Hypothalamus (tissue), 51 donors: ENCODE results near the gene SKA2.
"Not testable (repeated sequence)": the region's sequence is repeated elsewhere in the genome, so short reads cannot be mapped to it uniquely, and the experiment has no call there.

ENCODE experiments used
- DNase-seq, 51 donors: peaks; one replicate each; lab custom pipeline; 2025; lab: John Stamatoyannopoulos, UW

The SKA2 gene

GRCh38 chr17:59154292-59154720, 680 bp downstream of the SKA2 start:
- peak in 27 of 51 donors; percentile 5 to 84 (median 50) for DNase-seq

DNA sequence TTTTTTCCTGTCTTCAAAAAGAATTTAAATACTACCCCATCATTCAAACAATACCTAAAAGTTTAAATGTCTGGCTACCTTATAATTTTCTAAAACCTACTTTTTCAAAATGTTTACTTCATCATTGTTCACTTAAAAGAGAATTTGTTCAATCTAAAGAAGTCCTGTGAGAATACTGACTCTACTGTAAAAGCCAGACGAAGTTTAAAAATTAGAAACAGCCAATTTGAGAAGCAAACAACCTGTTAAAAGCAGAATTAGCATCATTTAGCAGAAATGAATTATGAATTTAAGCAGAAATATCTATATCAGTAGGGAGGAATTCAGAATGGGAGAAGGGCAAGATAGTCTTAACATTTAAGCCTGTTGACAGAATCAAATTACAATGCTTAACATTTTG, 2.1 kb downstream of the SKA2 start:
- no peak for DNase-seq

DNA sequence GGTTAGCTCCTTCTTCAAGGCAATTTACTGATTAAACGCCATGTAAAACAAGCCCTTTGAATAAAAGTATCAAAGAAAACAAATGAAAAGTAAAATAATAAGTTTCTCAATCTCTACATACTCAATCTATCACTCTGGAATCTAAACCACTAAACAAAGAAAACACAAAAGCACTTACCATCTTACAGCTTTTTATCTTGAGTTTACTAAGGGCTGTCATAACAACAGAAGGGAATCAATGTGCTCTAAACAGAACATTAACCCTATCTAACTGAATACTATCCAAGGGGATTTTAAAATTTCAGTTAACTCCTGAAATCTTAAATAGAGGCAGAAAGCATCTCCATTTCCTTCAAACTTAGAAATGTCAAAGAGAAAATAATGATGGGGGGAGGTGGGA, 3.4 kb downstream of the SKA2 start:
- no peak for DNase-seq

DNA sequence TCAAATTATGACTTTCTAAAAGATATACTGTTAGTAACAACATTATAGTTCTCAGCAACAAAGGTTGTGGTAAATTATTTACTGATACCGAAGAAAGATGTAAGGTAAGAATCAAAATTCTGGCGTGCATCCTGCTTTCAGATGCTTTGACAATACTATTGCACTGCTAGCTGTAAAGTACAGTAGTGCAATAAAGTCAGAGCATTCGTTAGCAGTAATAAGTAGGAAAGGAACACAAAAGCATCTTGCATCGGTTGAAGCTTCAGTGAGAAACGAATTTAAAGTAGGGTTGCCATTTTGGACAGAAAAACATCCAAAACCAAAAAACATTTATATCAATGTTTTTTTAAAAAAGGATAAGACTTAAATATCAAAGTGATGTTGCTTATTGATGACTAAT, 4.0 kb downstream of the SKA2 start:
- no peak for DNase-seq

DNA sequence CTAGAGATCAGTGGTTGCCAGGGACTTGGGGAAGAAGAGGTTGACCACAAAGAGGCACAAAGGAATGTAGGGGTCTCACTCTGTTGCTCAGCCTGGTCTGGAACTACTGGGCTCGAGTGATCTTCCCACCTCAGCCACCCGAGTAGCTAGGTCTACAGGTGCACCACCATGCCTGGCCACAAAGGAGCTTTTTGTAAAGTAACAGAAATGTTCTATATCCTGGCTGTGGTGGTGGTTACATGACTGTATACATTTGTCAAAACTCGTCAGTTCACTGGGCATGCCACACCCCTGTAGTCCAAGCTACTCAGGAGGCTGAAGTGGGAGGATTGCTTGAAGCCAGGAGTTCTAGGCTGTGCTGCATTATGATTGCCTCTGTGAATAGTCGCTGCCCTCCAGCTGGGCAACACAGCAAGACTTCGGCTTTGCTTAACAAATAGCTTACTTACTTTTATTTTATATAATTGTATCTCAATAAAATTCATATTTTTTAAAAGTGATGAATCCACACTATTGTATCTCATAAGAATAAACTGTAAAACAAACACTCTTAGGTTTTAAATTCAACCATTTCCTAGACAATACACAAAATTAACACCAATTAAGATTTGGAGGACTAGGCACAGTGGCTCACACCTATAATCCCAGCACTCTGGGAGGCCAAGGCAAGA, 5.0 kb downstream of the SKA2 start:
- DNase-seq = no peak

- DNase-seq = no peak
These were observed 5.9 kb downstream of the SKA2 start for GRCh38 chr17:59149051-59149450.

DNA sequence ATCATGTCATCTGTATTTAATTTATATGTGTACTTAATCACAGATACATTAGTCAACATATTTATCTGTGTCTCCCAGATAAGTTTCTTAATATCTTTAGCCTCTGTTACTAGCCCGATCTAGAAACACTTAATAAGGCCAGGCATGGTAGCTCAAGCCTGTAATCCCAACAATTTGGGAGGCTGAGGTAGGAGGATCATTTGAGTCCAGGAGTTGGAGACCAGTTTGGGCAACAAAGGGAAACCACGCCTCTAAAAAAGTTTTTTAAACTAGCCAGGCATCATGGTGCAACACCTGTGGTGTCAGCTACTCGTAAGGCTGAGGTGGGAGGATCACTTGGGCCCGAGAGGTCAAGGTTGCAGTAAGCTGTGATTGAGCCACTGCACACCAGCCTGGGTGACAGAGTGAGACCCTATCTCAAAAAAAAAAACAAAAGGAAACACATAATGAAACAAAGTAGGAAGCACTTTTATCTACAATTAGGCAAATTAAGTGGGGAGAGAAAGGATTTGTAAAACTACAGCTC, 9.4 kb downstream of the SKA2 start:
- DNase-seq = no peak

DNA sequence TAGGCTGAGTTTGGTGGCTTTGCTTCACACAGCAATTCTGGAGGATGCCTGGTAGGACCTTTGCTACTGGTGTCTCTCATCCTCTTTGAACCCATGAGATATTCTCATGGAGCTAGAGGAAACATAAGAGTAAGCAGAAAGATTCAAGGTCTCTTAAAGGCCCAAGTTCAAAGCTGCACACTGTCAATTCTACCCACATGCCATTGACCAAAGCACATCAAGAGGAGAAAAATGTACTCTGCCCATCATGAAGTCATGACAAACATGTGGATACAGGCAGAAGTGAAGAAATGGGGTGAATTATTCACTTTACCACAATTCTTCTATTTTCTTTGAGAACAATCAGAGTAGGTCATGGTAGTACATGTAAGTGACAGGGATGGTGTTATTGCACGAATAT, 13.1 kb downstream of the SKA2 start:
- no peak for DNase-seq

DNA sequence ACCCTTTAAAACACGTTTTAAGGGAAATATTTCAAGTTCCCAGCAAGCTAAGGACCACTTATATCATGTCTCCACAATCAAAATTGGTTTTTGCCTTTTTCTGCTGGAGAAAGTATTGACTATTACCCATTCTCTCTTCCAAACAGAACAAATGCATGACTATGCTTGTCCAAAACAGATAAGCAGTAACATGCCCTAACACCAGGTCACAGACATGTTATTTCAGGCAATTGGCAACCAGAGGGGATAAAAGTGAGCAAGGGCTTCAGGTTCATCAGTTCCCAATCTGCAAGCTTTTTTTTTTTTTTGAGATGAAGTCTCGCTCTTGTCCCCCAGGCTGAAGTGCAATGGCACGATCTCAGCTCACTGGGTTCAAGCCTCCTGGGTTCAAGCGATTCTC, 15.0 kb downstream of the SKA2 start:
- DNase-seq = no peak

DNA sequence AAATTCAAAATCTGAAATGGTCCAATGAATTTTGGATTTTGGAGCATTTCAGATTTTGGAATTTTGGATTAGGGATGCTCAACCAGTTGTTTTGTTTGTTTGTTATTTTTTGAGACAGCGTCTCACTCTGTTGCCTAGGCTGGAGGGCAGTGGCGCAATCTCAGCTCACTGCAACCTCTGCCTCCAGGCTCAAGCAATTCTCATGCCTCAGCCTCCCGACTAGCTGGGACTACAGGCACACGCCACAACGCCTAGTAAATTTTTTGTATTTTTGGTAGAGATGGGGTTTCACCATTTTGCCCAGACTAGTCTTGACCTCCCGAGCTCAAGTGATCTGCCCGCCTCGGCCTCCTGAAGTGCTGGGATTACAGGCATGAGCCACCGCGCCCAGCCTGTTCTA, 16.6 kb downstream of the SKA2 start:
- not testable (repeated sequence) for DNase-seq

DNA sequence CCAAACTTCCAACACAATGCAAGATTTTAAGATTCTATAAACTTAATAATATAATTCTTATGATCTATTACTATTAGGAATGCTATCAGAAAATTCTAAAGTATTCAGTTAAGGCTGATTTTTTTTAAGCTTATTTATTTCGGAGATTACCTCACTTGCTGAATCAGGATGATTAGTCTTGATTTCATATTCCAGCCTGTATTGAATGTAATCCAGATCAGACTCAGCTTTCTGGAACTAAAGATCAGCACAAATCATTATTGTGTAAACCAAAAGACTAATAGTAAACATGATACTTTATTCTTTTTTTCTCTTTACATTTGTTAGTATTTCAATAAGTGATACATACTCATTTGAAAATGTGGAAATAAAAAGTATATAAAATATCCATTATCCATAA, 23.9 kb downstream of the SKA2 start:
- no peak for DNase-seq

DNA sequence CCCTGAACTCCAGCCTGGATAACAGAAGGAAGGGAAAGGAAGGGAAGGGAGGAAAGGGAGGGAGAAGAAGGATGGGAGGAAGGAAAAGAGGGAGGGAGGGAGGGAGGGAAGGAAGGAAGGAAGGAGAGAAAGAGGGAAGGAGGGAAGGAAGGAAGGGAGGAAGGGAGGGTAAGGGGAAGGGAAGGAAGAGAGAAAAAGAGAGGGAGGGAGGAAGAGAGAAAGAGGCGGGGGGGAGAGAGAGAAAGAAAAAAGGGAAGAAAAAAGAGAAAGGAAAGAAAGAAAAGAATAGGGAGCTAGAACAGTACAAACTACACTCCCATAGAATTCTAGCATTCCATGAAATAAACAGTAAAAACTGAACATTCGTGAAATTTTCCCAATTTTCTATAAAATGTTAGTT, 25.2 kb downstream of the SKA2 start:
- no peak for DNase-seq

GRCh38 chr17:59126809-59127417, 28.1 kb downstream of the SKA2 start:
- no peak for DNase-seq

GRCh38 chr17:59124665-59125064, 30.3 kb downstream of the SKA2 start:
- DNase-seq = no peak

- DNase-seq = no peak
These were observed 33.0 kb downstream of the SKA2 start for GRCh38 chr17:59121901-59122480.

- no peak for DNase-seq
These were observed 39.5 kb downstream of the SKA2 start for GRCh38 chr17:59115474-59115873.

DNA sequence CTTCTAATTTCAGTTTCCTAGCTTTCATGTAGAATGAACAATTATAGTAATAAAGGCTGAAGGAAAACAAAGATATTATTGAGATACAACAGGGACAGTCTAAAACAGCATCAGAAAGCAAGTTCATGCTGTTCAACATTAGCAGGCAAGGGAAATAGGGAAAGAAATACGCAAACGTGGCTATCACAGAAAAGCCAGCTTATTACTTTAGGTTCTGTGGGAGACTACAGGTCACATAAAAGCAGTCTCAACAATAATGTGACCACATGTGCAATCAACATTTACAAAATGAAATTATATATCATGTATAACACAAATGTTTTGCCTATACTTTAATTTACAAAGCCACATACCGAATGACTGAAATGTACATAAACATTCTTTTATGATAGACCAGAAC, 43.4 kb downstream of the SKA2 start:
- no peak for DNase-seq

DNA sequence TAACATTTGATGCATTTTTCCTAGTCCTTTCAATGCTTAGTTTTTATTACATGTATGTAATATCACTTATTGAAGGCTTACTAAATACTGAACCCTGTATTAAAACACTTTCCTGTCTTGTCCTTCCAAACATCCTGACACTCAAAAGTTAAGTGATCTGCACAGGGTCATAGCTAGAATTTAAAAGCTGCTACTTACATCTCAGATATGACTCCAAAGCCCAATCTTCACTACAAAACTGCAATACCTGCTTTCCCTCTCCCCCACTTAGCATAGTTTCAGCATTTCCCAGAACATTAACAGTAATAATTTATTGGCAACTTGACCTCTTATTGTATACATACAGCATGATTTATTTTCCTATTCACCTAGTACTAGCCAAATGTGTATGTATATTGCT, 44.0 kb downstream of the SKA2 start:
- no peak for DNase-seq

DNA sequence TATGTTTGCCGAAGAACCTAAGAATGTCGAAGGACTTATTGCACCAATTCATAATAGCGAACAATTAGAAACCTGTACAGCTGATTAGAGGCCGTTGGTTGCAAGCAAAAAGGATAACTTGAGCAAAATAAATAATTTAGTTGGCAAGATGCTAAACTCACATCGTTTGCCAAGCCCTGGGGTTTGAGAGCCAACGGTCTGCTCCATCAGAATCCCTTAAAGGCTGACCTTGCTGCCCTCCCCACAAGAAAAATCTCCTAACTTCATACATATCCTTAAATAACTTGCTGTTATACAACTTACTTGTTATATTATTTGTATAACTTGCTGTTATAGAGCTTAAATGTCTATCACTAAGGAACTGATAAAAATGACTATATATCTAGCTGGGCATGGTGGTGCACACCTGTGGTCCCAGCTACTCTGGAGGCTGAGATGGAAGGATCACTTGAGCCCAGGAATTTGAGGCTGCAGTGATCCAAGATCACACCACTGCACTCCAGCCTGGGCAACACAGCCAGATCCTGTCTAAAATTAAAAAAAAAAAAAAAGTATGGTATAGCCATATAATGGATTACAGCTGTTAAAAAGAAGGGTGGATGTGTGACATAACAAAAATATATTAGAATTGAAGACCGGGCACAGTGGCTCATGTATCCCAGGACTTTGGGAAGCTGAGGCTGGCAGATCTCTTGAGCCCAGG, 46.4 kb downstream of the SKA2 start:
- DNase-seq = no peak

DNA sequence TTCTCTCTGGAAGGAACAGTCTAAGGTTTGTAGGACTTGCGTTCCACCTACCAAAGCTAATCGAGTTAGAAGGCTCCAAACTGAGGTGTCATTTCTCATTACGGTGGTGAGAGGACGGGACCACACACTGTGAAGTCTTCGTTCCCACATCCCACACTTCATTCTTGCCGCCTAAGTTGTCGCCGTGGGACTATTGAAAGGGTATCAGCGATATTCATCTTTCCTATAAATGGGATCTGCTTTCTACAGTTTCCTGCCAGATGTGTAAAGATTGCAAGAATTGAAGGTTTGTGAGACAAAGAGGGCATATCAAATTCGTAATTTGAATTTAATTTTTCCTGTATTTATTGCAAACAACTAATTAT, 47.7 kb downstream of the SKA2 start:
- DNase-seq = peak in 2 of 51 donors; percentile 28 to 45

DNA sequence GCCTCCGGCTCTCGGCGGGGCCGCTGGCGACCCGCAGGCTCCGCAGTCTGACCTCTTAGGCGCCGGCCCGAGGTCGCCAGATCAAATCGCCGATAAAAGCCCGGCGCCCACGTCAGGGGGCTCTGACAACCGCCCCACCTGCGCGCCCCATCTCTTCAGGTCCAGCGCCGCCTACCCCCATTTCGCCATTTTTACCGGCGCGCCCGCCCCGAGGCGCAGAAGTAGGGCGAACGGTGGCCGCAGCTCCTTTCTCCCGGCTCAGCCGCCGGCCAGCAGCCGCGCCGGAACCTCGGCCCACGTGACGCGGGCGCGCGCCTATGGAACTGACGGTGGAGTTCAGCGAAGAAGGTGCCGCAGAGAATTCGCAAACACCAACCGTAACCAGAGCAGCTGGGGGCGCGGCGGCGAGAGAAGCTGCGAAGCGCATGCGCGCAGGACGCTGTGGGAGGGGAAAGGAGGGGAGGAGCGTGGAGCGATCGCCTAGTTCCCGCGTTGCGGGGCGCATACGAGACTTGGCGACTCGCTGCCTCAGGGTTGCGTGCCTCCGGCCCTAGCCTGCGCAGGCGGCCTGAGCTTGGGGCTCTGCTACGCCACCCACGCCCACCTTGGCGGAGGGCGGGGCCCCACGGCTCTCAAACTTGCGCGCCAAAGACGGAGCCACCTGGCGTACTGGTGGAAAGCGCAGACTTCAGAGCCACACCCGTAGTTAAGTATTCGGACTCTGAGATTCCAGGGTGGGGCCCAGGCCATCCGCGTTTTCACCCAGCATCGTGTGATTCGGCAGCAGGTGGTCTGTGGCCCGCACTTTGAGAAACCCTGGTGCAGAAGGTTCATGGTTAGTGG, 48.3 kb downstream of the SKA2 start, which contains the start of gene TRIM37:
Gene TRIM37, minus strand, starts transcription at position 418 of the 843 bp plus-strand sequence. CDS start 419 bp downstream, outside the sequence.
- DNase-seq = peak; percentile 60 to 97 (median 94)
